ENCODE measurements around the gene NTPCR.

- TF ChIP-seq, protein P1, sequence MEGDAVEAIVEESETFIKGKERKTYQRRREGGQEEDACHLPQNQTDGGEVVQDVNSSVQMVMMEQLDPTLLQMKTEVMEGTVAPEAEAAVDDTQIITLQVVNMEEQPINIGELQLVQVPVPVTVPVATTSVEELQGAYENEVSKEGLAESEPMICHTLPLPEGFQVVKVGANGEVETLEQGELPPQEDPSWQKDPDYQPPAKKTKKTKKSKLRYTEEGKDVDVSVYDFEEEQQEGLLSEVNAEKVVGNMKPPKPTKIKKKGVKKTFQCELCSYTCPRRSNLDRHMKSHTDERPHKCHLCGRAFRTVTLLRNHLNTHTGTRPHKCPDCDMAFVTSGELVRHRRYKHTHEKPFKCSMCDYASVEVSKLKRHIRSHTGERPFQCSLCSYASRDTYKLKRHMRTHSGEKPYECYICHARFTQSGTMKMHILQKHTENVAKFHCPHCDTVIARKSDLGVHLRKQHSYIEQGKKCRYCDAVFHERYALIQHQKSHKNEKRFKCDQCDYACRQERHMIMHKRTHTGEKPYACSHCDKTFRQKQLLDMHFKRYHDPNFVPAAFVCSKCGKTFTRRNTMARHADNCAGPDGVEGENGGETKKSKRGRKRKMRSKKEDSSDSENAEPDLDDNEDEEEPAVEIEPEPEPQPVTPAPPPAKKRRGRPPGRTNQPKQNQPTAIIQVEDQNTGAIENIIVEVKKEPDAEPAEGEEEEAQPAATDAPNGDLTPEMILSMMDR (optimal IDR thresholded peaks at IDR 0.05 in 1 of 3, IDR thresholded peaks at IDR 0.05 in 1 of 3, conservative IDR thresholded peaks at IDR 0.05 in 1 of 3; ENCODE audit: extremely low read depth in 1 of 3, insufficient read depth in 2 of 3, low read length in 3 of 3): no peak
- TF ChIP-seq EZH2 (IDR thresholded peaks at IDR 0.05; ENCODE audit: low read length): no peak
Observed at GRCh38 chr1:232912845-232913580, 37.4 kb upstream of the NTPCR start.
